Activated T-cell treated with anti-CD3 and anti-CD28 coated beads, Interleukin-2, amount 50 U/mL, for 48 hours (primary cell): ENCODE measurements around the gene MYO1B.

ENCODE experiments used
- DNase-seq, 2 experiments: peaks; one replicate each; pipeline ENCODE4 v3.0.0-alpha.2; 2020

The MYO1B gene

GRCh38 chr2:191369034-191369433, 123.8 kb downstream of the MYO1B start:
- DNase-seq, result no peak

GRCh38 chr2:191374366-191374765, 129.2 kb downstream of the MYO1B start:
- no peak for DNase-seq

GRCh38 chr2:191374939-191375338, 129.7 kb downstream of the MYO1B start:
- no peak for DNase-seq

DNA sequence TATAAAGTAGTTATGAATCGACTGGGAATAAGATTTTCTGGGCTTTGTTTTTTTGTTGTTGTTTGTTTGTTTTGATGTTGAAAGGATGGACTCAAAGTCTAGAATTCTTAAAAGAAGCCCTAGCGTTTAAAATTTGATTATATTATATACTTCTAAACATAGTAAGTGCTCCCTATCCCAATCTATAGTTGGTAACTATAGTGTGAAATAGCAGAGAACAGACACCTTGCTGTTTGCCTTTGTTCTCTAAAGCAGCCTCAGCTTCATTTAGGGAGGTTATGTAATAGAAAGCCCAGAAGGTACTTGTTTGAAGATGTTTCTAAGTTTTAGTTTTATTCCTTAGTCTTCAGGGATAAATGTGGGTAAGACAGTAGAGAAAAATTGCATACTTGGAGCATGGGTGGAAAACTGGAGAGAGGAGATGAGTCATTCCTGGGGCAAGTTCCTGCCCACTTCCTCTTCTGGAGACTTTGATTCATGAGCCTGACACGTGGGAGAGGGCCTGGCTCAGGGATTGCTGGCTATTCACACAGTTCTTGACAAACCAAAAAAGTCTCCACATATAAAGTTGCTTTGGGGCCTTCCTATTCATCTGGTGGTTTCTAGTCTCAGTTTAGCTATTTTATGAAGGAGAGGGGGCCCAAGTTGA, 131.9 kb downstream of the MYO1B start:
- DNase-seq, result peak; percentile 32 to 37

DNA sequence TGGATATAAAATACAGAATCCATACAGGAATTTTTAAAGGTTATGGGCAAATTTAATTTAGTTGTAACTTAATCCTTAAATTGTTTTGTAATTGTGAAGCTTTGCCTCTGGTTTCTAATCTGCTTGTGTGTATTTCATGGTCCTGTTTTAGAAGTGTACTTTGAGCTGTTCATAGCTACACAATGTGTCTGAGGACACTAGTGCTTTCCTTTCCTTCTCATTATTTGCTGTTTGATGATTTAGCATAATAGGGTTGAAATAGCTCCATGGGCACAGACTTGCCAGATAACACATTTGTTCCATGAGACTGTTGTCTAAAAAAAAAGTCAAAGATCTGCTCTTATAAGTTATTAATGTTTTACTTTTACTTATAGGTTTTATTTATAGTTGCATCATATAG, 134.2 kb downstream of the MYO1B start:
- DNase-seq, result no peak

DNA sequence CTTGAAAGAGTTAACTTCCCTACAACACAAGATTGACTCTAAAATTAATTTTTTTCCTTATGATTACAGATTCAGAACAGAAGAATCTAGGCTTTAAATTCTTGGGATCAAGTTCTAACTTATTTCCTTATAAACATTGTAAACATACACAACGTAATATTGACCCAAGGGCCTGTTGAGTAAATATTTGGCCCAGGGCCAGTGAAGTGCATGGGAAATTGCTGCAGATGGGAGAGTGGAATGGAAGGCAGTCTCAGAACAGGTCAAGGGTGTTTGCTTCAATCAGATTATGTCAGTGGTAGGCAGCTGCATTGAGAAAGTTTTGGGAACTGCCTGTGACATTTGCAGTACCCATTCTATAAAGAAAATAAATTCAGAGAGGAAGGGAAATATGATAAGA, 137.6 kb downstream of the MYO1B start:
- no peak for DNase-seq

- no peak for DNase-seq
Measured at GRCh38 chr2:191383486-191383885, 138.3 kb downstream of the MYO1B start.

GRCh38 chr2:191384829-191385228, 139.6 kb downstream of the MYO1B start:
- DNase-seq, result no peak

- peak; percentile 32 to 33 for DNase-seq
Measured at GRCh38 chr2:191385416-191386160, 140.4 kb downstream of the MYO1B start.

- no peak for DNase-seq
Measured at GRCh38 chr2:191386938-191387536, 141.8 kb downstream of the MYO1B start.

DNA sequence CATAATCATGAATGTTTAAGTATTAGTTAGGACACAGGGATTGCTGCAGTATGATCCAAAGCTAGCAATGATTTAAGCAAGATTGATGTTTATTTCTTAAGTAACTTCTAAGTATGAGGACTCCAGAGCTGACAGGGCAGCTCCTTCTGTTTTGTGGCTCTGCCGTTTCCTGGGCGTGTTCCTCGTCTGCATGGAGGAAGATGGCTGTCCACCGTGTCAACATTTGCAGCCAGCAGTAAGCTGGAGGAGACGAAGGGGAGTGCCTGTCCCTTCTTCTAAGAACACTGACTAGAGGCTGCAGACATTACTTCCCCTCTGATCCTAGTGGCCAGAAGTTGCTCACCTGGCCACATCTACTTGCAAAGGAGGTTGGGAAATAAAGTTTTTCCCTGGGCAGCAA, 144.1 kb downstream of the MYO1B start:
- DNase-seq, result no peak

DNA sequence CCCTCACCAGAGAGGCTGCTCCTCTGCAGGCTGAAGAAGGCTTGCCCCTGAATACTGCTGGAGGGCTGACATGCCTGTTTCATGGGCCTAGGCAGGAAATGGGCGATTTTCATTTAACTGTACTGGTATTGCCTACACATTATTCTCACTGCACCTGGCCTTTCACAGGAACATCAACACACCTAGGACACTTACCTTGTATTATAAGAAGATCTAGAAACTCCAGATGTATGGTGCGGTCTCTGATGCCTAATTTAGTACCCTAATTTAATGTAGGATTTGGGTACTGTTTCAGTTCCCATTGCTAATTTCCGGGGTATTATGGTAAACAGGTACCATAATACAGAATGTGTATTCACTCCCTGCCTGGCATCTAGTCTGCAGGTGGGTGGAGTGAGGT, 146.0 kb downstream of the MYO1B start:
- DNase-seq, result no peak

GRCh38 chr2:191394043-191394442, 148.8 kb downstream of the MYO1B start:
- DNase-seq, result no peak

GRCh38 chr2:191396794-191397193, 151.6 kb downstream of the MYO1B start:
- DNase-seq, result no peak

DNA sequence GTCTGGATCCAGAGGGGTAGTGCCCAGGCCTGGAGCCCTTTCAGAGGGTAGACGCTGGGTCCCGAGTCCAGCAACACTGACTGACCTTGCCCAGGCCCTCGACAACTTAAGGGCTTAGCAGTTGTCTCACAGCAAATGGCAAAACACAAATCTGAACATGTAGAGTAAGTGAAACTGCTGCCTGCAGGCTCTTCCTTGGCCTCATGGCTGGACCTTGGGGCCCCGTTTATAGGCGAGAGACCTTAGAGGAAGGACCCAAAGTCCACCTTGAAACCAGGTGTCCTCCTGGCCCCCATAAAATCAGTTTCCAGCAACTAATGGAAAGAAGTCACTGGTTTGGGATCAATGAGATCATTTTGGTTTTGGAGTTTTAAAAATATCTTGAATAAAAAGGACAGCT, 154.4 kb downstream of the MYO1B start:
- DNase-seq, result no peak

- DNase-seq, result no peak
Measured at GRCh38 chr2:191401287-191401686, 156.1 kb downstream of the MYO1B start.

DNA sequence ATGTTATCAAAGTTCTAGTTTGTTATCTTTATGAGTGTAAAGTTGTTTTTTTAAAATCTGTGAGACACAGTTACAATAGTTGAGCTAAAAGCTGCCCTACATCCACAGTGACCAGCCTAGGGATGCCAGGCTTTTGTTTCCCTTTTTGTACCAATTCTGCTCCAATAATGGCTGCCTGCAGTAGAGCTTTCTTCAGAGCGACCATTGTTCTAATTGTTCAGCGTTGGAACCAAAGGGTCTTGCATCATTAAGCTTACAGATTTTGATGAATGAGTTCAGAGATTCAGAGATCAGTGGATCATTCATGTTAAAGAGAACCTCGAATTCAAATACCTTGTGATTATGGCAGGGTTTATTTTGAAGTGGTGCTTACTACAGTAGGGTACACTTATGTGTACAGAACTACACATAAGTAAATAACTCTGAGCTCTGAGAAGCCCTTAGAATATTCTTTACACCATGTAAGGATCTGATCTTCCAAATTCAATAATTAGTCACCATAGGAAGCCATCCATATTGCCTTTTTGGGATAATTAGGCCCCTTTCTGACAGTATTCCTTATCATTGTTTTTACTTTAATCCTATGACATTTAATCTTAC, 157.9 kb downstream of the MYO1B start:
- no peak for DNase-seq

- DNase-seq, result no peak
Measured at GRCh38 chr2:191404568-191404991, 159.4 kb downstream of the MYO1B start.

DNA sequence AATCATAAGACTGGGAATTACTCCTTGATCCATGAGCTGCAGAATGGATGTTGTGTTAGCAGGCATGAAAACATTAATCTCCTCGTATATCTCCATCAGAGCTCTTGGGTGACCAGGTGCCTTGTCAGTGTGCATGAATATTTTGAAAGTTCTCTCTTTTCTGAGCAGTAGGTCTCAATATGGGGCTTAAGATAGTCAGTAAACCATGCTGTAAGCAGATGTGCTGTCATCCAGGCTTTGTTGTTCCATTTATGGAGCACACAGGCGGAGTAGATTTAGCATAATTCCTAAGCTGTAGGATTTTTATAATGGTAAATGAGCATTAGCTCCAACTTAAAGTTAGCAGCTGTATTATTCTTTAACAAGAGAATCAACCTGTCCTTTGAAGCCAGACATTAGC, 160.3 kb downstream of the MYO1B start:
- no peak for DNase-seq

DNA sequence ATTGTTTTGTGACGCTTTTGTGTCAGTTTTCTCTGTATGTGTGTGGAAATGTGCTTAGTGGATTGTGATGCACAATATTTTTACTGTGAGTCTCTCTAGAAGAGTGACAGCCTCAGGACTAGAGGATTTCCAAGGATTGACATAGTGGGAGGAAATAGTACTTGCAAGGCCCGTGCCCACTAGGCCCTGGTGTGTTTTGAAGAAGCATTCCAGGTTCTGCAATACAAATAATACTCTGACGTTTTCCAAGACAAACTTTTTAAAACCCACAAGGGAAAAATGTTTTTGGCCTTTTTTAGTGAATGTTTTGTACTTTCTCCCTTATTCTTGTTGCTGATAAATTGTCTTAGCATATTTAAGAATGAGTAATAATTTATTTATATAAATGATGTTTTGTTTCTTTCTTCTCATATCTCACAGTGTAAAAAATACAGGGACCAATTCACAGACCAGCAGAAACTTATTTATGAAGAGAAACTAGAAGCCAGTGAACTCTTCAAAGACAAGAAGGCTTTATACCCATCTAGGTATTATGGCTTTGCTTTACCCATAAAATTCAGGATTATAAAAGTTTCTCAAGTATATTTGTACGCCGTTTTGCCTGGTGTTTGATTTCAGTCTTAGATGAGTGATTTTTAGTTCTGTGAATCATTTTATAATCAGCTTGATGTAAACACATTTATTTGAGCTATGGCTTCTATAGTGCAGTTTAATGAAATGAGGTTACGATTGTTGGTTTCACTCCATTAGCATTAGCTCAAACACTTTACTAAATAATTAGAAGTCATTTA, 165.6 kb downstream of the MYO1B start:
- no peak for DNase-seq

DNA sequence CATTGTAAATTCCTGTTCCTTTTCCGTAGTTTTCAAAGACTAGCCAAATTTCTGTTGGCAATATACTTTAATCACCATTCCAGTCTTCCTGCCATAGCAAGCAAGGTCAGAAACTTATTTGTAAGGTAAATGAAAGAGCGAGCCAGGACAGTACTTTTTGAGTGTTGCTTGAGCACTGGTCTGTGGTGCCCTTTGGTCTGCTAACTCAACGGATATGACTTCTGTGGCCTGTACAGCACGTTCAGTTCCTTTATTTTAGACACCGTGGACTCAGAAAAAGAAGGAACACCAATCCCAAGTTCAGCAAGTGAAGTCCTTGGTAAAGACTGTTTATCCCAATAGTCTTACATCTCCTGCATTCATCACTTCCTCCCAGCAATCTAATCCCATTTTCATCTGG, 166.3 kb downstream of the MYO1B start:
- DNase-seq, result no peak

DNA sequence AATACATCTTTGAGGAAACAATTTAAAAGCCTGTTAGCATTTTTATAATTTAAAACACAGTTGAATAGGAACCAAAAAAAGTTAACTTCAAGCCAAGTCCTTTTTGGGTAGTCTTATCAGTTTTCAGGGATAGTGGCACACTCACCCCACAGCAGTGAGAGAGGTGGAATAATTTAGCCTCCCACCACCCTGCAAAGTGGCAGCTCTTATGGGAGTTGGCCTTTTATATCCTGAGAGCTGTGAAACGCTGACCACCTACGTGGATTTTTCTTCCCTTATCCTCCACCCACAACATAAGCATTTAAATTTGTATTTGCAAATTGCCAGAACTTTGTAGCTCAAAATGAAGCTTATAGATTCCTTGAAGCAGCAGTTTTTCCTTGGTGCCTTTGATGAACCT, 167.1 kb downstream of the MYO1B start:
- DNase-seq, result no peak

GRCh38 chr2:191415101-191415500, 169.9 kb downstream of the MYO1B start:
- DNase-seq, result no peak
